ENCODE results near the gene NEURL3. TPM values are rescaled to one million over a fixed set of nuclear protein-coding genes. Genes with fewer than 3 reads are reported as not detected.

NEURL3 gene
- not detected in 2 replicates for total RNA-seq

GRCh38 chr2:96505231-96505889 is at the start of gene NEURL3:
NEURL3 (minus strand) TSS chr2:96505357; CDS start chr2:96505286, 71 bp downstream.

GRCh38 chr2:96536445-96537065 is 31.4 kb upstream of the NEURL3 start, which contains the start of gene ARID5A:
ARID5A (plus strand) TSS chr2:96536752; CDS start chr2:96536827, 75 bp downstream.

Other genes with a start within 250 kb of the NEURL3 start
- gene TMEM127, start 239.4 kb downstream of the NEURL3 start, total RNA-seq = 26.3 and 26.6 TPM in 2 replicates
- gene CIAO1, start 239.1 kb downstream of the NEURL3 start, total RNA-seq = 88.0 and 97.3 TPM in 2 replicates
- 63.3 and 81.8 TPM in 2 replicates for gene SNRNP200, start 199.8 kb downstream of the NEURL3 start, total RNA-seq
- 1.6 and 3.7 TPM in 2 replicates for gene ITPRIPL1, start 180.0 kb downstream of the NEURL3 start, total RNA-seq
- gene NCAPH, start 169.6 kb downstream of the NEURL3 start, total RNA-seq = 25.7 and 41.4 TPM in 2 replicates
- 8.9 and 19.1 TPM in 2 replicates for gene ARID5A, start 31.4 kb upstream of the NEURL3 start, total RNA-seq
- gene KANSL3, start 133.0 kb upstream of the NEURL3 start, total RNA-seq = 30.3 and 43.1 TPM in 2 replicates
- under 0.01 and 0.07 TPM in 2 replicates for gene FER1L5, start 137.4 kb upstream of the NEURL3 start, total RNA-seq
- 14.4 and 16.6 TPM in 2 replicates for gene LMAN2L, start 234.7 kb upstream of the NEURL3 start, total RNA-seq